ENCODE results near the gene LY6G6F.

DNA sequence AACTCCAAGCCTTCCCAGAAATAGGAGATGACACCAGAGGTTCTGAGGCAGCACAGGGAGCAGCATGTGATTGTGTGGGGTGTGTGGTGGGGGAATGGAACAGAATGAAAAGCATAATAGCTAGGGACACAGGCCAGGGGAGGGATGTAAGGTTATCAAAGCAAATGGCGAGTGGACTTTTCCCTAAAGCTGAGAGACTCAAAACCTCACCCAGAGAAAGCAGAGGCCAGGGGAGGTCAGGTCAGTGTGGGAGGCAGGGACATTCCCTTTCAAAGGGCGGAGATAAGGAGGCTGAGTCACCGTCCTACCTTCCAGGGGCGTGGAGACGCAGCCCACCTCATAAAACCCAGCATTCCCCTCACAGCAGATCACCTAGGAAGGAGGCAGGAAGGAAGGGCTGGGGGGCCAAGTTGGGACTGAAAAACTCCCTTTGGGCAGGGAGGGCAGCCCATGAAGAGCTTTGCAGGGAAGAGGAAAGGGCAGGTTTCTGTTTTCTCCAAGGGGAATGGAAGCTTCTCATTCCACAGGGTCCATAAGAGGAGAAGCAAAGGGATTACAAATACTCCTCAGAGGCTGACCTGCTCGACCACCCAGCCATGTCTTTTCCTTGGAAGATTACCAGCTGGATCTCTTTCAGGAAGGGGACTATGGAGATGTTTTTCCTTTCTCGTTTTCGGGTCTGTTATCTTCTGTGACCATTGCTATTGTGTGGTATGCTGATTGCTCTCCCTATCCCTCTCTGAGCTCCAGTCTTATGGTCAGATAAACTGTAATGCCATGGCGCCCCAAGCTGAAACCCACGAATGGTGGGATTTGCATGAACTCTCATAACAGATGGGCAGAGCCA, 16.2 kb upstream of the LY6G6F start:
- TF ChIP-seq FOXK2 (IDR thresholded peaks at IDR 0.05) (no peak), NFRKB (IDR thresholded peaks at IDR 0.05) (no peak), HDGF (IDR thresholded peaks at IDR 0.05; ENCODE audit: borderline replicate concordance) (no peak), FOXA1 (IDR thresholded peaks at IDR 0.05) (no peak), BHLHE40 (IDR thresholded peaks at IDR 0.05; ENCODE audit: borderline replicate concordance) (no peak), FOXM1 (IDR thresholded peaks at IDR 0.05; ENCODE audit: borderline replicate concordance) (no peak), SUZ12 (IDR thresholded peaks at IDR 0.05) (no peak), TARDBP (IDR thresholded peaks at IDR 0.05) (no peak)
- TF ChIP-seq, protein P1, sequence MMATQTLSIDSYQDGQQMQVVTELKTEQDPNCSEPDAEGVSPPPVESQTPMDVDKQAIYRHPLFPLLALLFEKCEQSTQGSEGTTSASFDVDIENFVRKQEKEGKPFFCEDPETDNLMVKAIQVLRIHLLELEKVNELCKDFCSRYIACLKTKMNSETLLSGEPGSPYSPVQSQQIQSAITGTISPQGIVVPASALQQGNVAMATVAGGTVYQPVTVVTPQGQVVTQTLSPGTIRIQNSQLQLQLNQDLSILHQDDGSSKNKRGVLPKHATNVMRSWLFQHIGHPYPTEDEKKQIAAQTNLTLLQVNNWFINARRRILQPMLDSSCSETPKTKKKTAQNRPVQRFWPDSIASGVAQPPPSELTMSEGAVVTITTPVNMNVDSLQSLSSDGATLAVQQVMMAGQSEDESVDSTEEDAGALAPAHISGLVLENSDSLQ (IDR thresholded peaks at IDR 0.05), result no peak

Data from HEK293T (cell line).